Heart right ventricle (tissue), 16 donors: Measurements from ENCODE around the gene OAF. TPM values are rescaled to one million over a fixed set of nuclear protein-coding genes. Genes with fewer than 3 reads are reported as not detected.
A peak's percentile ranks its signal among the peaks of the same experiment; 100 is the strongest.

Source experiments
- ATAC-seq, 8 donors: fragments of 200-7000 bp; cut with Tn5 transposase; one replicate each; pipeline ENCODE4 v1.9.1; 2020; ENCODE audit warnings: mild to moderate bottlenecking in 8 of 8, moderate library complexity in 8 of 8, moderate number of reproducible peaks in 1 of 8
- DNase-seq, 2 donors: peaks; one replicate each; pipeline ENCODE4 v3.0.0-alpha.2; 2020
- H3K27ac ChIP-seq, 10 donors: fragments of 200-600 bp; sonication (generic) in 2 of 10; one replicate each; pipeline versions ENCODE4 v1.5.0 to v1.8.0; 2020 to 2022; ENCODE audit warnings: mild to moderate bottlenecking in 3 of 10
- H3K27me3 ChIP-seq, 7 donors: fragments of 200-600 bp; one replicate each; pipeline ENCODE4 v1.8.0; 2021 to 2022; ENCODE audit warnings: mild to moderate bottlenecking in 2 of 7
- H3K36me3 ChIP-seq, 9 donors: fragments of 200-600 bp; sonication (generic) in 1 of 9; one replicate each; pipeline versions ENCODE4 v1.5.0 to v1.8.0; 2020 to 2022; ENCODE audit warnings: mild to moderate bottlenecking in 2 of 9
- H3K4me1 ChIP-seq, 9 donors: fragments of 200-600 bp; sonication (generic) in 1 of 9; one replicate each; pipeline versions ENCODE4 v1.5.0 to v1.8.0; 2020 to 2022; ENCODE audit warnings: mild to moderate bottlenecking in 4 of 9
- H3K4me3 ChIP-seq, 10 donors: fragments of 200-600 bp; sonication (generic) in 2 of 10; one replicate each; pipeline versions ENCODE4 v1.5.0 to v1.8.0; 2020 to 2022; ENCODE audit warnings: mild to moderate bottlenecking in 7 of 10, moderate library complexity in 2 of 10
- H3K9me3 ChIP-seq, 11 donors: fragments of 200-600 bp in 10 of 11; sonication (generic) in 2 of 11; one replicate each; pipeline versions ENCODE4 v1.5.0 to v1.8.0; 2013 to 2022; ENCODE audit warnings: mild to moderate bottlenecking in 2 of 11, control low read depth in 1 of 11, moderate library complexity in 1 of 11
- CTCF ChIP-seq, 9 donors: fragments of 200-600 bp; sonication (generic) in 2 of 9; IDR thresholded peaks; one replicate each; pipeline versions ENCODE4 v1.5.0 to v1.8.0; 2021 to 2022; ENCODE audit warnings: antibody characterized with exemption in 9 of 9, mild to moderate bottlenecking in 5 of 9, moderate library complexity in 1 of 9
- WGBS, 2 donors: extraction: QIAGEN DNeasy Blood & Tissue Kit; methylation state at CpG; one replicate each; pipeline ENCODE4 v1.1.7; 2013; ENCODE audit warnings: inconsistent platforms in 1 of 2; 5-methylcytosine and 5-hydroxymethylcytosine counted together
- intact Hi-C, 10 donors: fragments of 100-400 bp; cut with DNase I; formaldehyde crosslinking; loops; one replicate each; pipeline versions ENCODE4 v1.11.1 to v1.14.2; 2022
- polyA plus RNA-seq, 2 donors: library from polyadenylated mRNA; stranded (reverse); fragments of 200-250 nt; gene quantifications; one replicate each; pipeline ENCODE4 v1.2.3, GENCODE V29; 2013
- total RNA-seq, 10 donors: library from RNA; stranded (reverse); fragmentation: NEBNext Ultra II Directional in 3 of 10; extraction: Animal tissue kit (Norgen Biotek cat#: 25700) in 3 of 10; gene quantifications; one replicate each; pipeline versions ENCODE4 v1.2.1 to v1.2.4, GENCODE V29; 2021 to 2023
- donor health status: Arrhythmogenic right ventricular cardiomyopathy.
- donor health status: ischemic (EF 13 %, LVEDD 7.1; RV severe dilation, severe dysfunction).
- donor health status: healthy with polysubstance abuse.
- donor health status: DM: no; HTN: yes; CAD: no.
- donor health status: DM: no; HTN: no; CAD: no.
- donor health status: ischemic (EF 25% LVEDD 6.9; RV normal size, moderate dysfunction).
- donor health status: ischemic (EF 25% LVEDD 5.7; RV mildly dilated, moderate dysfunction).
- donor health status: healthy.
- donor health status: DM: yes; HTN: yes; CAD: no.
- donor health status: Ischemic cardiomyopathy.
- donor health status: ischemic (EF 35%, LVEDD 5.7; RV mildly dilated, moderate dysfunction).
- donor health status: nonischemic (EF 11% LVEDD 7.7; RV severe dilation, severe dysfunction).
- donor health status: DM: yes; HTN: yes; CAD: no.
- donor health status: PGD.
- donor health status: ischemic (EF 29% LVEDD 5.4; RV normal size, mild dysfunction).
- donor health status: nonischemic (EF 23%, LVEDD 6.1; RV moderate dilation, normal function).

The OAF gene
- total and polyA plus RNA-seq, 12 donors: 8.4 to 41.6 (median 15.3) TPM

GRCh38 chr11:120192831-120193625, 17.8 kb upstream of the OAF start:
- 74 to 78% methylated on average over 15 of the region's 15 CpGs for WGBS, 2 donors
- H3K27ac ChIP-seq: no peak overlapping the region
- peak in 1 of 8 donors; percentile 25 for ATAC-seq
- no peaks in the 10 kb centered on the region for H3K9me3 ChIP-seq
- H3K4me1 ChIP-seq: peaks cover 0 to 21% (median 3%) of the 10 kb centered on the region in 9 donors
- H3K27me3 ChIP-seq: peaks cover 0 to 17% (median 4%) of the 10 kb centered on the region in 7 donors
- no peak overlapping the region for H3K4me3 ChIP-seq
- no peaks in the 10 kb centered on the region for H3K36me3 ChIP-seq
- no peak for DNase-seq
- intact Hi-C loops: no loop called here
- no peak for TF ChIP-seq CTCF (IDR thresholded peaks at IDR 0.05)

- Histone ChIP-seq H3K9me3 (no peaks in the 10 kb centered on the region), H3K4me3 (no peak overlapping the region), H3K36me3 (no peaks in the 10 kb centered on the region), H3K4me1 (peaks cover 0 to 11% (median 0%) of the 10 kb centered on the region in 9 donors), H3K27me3 (peaks cover 0 to 17% (median 3%) of the 10 kb centered on the region in 7 donors), H3K27ac (no peak overlapping the region)
- WGBS, 2 donors: 94 to 99% methylated on average over 4 of the region's 4 CpGs
- intact Hi-C loops: no loop called here
- no peak for TF ChIP-seq CTCF (IDR thresholded peaks at IDR 0.05)
- ATAC-seq (no peak), DNase-seq (no peak)
Observed at GRCh38 chr11:120194166-120194565, 16.7 kb upstream of the OAF start.

GRCh38 chr11:120195601-120196320, 15.1 kb upstream of the OAF start:
- DNase-seq (no peak), ATAC-seq (no peak)
- H3K9me3 ChIP-seq: no peaks in the 10 kb centered on the region
- WGBS, 2 donors: 73% methylated on average over 13 of the region's 13 CpGs
- peaks cover 0 to 11% (median 0%) of the 10 kb centered on the region in 9 donors for H3K4me1 ChIP-seq
- H3K27me3 ChIP-seq: peaks cover 0 to 17% (median 6%) of the 10 kb centered on the region in 7 donors
- TF ChIP-seq CTCF (IDR thresholded peaks at IDR 0.05): no peak
- H3K36me3 ChIP-seq: no peaks in the 10 kb centered on the region
- no peak overlapping the region for H3K4me3 ChIP-seq
- intact Hi-C loops: no loop called here
- H3K27ac ChIP-seq: no peak overlapping the region

- 87 to 91% methylated on average over 6 of the region's 6 CpGs for WGBS, 2 donors
- H3K9me3 ChIP-seq: no peaks in the 10 kb centered on the region
- peak overlapping the region in 3 of 10 donors; percentile 31 to 34 (median 33) for H3K27ac ChIP-seq
- TF ChIP-seq CTCF (IDR thresholded peaks at IDR 0.05): no peak
- no peaks in the 10 kb centered on the region for H3K36me3 ChIP-seq
- no peak overlapping the region for H3K4me3 ChIP-seq
- DNase-seq (no peak), ATAC-seq (no peak)
- intact Hi-C loops: no loop called here
- peaks cover 0 to 11% (median 0%) of the 10 kb centered on the region in 9 donors for H3K4me1 ChIP-seq
- peaks cover 0 to 21% (median 6%) of the 10 kb centered on the region in 7 donors for H3K27me3 ChIP-seq
Observed at GRCh38 chr11:120196826-120197225, 14.0 kb upstream of the OAF start.
